Prostate gland (tissue), 2 donors: ENCODE measurements around the gene HTR4. TPM values are rescaled to one million over a fixed set of nuclear protein-coding genes. Genes with fewer than 3 reads are reported as not detected.

ENCODE experiments used
- DNase-seq: peaks from one replicate; pipeline ENCODE4 v3.0.0-alpha.2; 2019; ENCODE audit warnings: low spot score
- H3K27ac ChIP-seq, 2 donors: fragments of 200-600 bp; sonication (generic); 2 replicates each; pipeline ENCODE4 v1.5.1; 2017 to 2019
- H3K27me3 ChIP-seq: fragments of 200-600 bp; sonication (generic); replicated peaks from 2 replicates; pipeline ENCODE4 v1.5.1; 2019; ENCODE audit not compliant: insufficient read depth
- H3K36me3 ChIP-seq, 2 donors: fragments of 200-600 bp; sonication (generic); 1 replicate in 1 of 2; 2 replicates in 1 of 2; pipeline versions ENCODE4 v1.5.1 to v1.8.1; 2017 to 2019
- H3K4me1 ChIP-seq: fragments of 200-600 bp; sonication (generic); replicated peaks from 2 replicates; pipeline ENCODE4 v1.5.1; 2019
- H3K4me3 ChIP-seq, 2 donors: fragments of 200-600 bp; sonication (generic); 2 replicates each; pipeline ENCODE4 v1.5.1; 2017 to 2019
- H3K9me3 ChIP-seq: fragments of 200-600 bp; sonication (generic); 2 replicates; pipeline ENCODE4 v1.5.1; 2017
- POLR2A ChIP-seq: fragments of 450-650 bp; IDR thresholded peaks from one replicate; pipeline ENCODE4 v1.6.1; 2016; ENCODE audit warnings: antibody characterized with exemption, mild to moderate bottlenecking
- POLR2AphosphoS5 ChIP-seq: sonication (generic); formaldehyde crosslinking; IDR thresholded peaks from one replicate; pipeline ENCODE4 v1.6.1; 2017; ENCODE audit warnings: antibody characterized with exemption
- WGBS: methylation state at CpG from one replicate; pipeline ENCODE4 v1.1.5; 2018; 5-methylcytosine and 5-hydroxymethylcytosine counted together
- intact Hi-C: fragments of 100-400 bp; cut with DNase I; formaldehyde crosslinking; loops from one replicate; pipeline ENCODE4 v1.14.2; 2022
- total RNA-seq, 2 donors: library from RNA; depleted of rRNA; stranded (reverse); fragments of >200 nt; gene quantifications; one replicate each; pipeline ENCODE4 v1.1.0, GENCODE V29; 2016
- TF ChIP-seq, protein P1 (sequence below), 4 experiments: fragments of 200-600 bp in 2 of 4; fragments of 450-650 bp in 2 of 4; sonication (generic) in 2 of 4; IDR thresholded peaks; 1 replicate in 3 of 4; 2 replicates in 1 of 4; pipeline ENCODE4 v1.5.1; 2016 to 2019; ENCODE audit warnings: antibody characterized with exemption in 4 of 4, mild to moderate bottlenecking in 2 of 4, moderate library complexity in 2 of 4

Gene HTR4
- total RNA-seq, 2 donors from 2014 or later = 2.1 TPM; not detected in 1

DNA sequence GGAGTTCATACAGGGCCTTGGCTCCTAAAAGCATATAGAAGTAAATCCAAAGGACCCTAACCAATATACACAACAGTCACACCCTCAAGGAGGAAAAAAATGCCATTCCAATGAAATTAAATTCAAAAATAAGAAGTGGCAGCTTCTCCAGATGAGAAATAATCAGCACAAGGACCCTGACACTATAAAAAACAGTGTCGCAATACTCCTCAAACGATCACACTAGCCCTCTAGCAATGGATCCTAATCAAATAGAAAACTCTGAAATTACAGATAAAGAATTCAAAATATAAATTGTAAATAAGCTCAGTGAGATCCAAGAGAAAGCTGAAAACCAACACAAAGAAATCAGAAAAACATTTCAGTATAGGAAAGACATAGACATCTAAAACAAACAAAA lies 33.5 kb upstream of the HTR4 start:
- TF ChIP-seq POLR2A (no peak), POLR2AphosphoS5 (no peak)
- TF ChIP-seq, protein P1, sequence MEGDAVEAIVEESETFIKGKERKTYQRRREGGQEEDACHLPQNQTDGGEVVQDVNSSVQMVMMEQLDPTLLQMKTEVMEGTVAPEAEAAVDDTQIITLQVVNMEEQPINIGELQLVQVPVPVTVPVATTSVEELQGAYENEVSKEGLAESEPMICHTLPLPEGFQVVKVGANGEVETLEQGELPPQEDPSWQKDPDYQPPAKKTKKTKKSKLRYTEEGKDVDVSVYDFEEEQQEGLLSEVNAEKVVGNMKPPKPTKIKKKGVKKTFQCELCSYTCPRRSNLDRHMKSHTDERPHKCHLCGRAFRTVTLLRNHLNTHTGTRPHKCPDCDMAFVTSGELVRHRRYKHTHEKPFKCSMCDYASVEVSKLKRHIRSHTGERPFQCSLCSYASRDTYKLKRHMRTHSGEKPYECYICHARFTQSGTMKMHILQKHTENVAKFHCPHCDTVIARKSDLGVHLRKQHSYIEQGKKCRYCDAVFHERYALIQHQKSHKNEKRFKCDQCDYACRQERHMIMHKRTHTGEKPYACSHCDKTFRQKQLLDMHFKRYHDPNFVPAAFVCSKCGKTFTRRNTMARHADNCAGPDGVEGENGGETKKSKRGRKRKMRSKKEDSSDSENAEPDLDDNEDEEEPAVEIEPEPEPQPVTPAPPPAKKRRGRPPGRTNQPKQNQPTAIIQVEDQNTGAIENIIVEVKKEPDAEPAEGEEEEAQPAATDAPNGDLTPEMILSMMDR (IDR thresholded peaks at IDR 0.05) = no peak
- Histone ChIP-seq H3K4me1 (no peaks in the 10 kb centered on the region), H3K36me3 (no peaks in the 10 kb centered on the region), H3K27me3 (no peaks in the 10 kb centered on the region), H3K4me3 (no peak overlapping the region), H3K9me3 (no peaks in the 10 kb centered on the region), H3K27ac (no peak overlapping the region)
- intact Hi-C loops = no loop called here
- DNase-seq = no peak
- WGBS = 91% methylated on average over 2 of the region's 2 CpGs

DNA sequence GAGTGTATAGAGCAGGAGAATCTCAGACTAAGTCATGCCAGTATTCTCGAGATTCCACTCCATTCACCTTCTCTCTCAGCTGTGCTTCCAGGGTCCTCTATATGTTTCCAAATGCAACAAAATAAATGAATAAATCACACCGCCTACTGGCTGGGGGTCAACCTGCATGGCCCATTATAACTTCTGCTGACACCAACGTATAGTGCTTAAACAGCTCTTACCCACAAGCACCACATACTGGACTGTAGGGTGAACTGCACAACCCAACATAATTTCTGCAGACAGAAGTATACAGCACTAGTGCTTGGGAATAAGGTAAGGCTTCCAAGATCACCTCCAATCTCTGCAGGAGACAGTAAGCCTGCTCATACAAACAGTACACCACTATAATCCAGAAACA lies 33.1 kb upstream of the HTR4 start:
- intact Hi-C loops = no loop called here

DNA sequence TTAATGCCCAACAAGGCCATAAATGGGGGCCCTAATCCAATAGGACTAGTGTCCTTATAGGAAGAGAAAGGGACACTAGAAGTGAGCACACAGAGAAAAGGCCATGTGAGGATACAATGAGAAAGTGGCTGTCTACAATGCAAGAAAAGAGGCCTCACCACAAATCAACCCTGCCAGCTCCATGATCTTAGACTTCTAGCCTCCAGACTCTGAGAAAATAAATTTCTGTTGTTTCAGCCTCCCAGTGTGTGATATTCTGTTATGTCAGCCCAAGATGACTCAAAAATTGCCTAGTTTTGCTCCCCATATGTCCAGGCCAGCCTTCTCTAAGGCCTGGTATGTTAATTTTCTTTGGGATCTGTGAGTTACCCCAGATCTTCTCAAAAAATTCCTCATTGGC lies 32.3 kb upstream of the HTR4 start:
- TF ChIP-seq, protein P1 (IDR thresholded peaks at IDR 0.05) = no peak
- no peak for TF ChIP-seq POLR2AphosphoS5
- no peak for TF ChIP-seq POLR2A
- H3K27ac ChIP-seq = no peak overlapping the region
- intact Hi-C loops = no loop called here
- no peak overlapping the region for H3K4me3 ChIP-seq
- no peaks in the 10 kb centered on the region for H3K27me3 ChIP-seq
- H3K4me1 ChIP-seq = no peaks in the 10 kb centered on the region
- no peaks in the 10 kb centered on the region for H3K36me3 ChIP-seq
- no peaks in the 10 kb centered on the region for H3K9me3 ChIP-seq
- no peak for DNase-seq

More for the DNA sequence above, 33.1 kb upstream of the HTR4 start:
- Histone ChIP-seq H3K4me1 (no peaks in the 10 kb centered on the region), H3K36me3 (no peaks in the 10 kb centered on the region), H3K4me3 (no peak overlapping the region), H3K27ac (no peak overlapping the region), H3K27me3 (no peaks in the 10 kb centered on the region), H3K9me3 (no peaks in the 10 kb centered on the region)
- no peak for TF ChIP-seq POLR2A
- no peak for TF ChIP-seq POLR2AphosphoS5
- TF ChIP-seq, protein P1 (IDR thresholded peaks at IDR 0.05) = no peak
- no peak for DNase-seq
- WGBS = 64% methylated on average over 3 of the region's 3 CpGs

DNA sequence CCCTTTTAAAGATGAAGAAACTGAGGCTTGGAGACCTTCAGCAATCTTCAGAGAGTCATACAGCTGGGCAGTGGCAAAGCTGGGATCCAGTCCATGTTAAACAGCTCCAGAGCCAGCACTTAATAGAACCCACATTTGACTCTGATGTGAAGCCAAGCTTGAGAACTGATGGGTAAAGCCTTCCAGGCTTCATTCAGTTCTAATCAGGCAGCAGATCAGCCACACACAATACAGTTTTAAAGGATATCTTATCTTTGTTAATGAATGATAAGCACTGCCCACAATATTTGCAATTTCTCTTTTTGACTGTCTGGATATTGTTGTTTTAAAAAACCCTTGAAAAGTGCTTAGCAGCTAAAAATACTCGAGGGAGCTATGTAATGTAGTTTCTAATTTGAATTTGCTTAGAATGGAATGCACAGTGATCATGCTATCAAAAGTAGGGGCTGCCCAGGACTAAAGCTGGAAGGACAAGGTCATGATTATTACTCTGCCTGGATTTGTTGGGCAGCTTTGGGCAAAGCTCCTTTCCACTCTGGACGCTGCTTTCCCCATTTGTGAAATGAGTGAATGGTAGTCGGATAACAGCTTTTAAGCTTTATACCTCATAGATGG lies 31.3 kb upstream of the HTR4 start:
- DNase-seq = no peak
- TF ChIP-seq POLR2AphosphoS5 = no peak
- no peak for TF ChIP-seq POLR2A
- TF ChIP-seq, protein P1 (IDR thresholded peaks at IDR 0.05) = no peak
- Histone ChIP-seq H3K9me3 (no peaks in the 10 kb centered on the region), H3K27ac (no peak overlapping the region), H3K36me3 (no peaks in the 10 kb centered on the region), H3K27me3 (no peaks in the 10 kb centered on the region), H3K4me3 (no peak overlapping the region), H3K4me1 (no peaks in the 10 kb centered on the region)
- 43% methylated on average over 3 of the region's 3 CpGs for WGBS
- intact Hi-C loops = no loop called here

DNA sequence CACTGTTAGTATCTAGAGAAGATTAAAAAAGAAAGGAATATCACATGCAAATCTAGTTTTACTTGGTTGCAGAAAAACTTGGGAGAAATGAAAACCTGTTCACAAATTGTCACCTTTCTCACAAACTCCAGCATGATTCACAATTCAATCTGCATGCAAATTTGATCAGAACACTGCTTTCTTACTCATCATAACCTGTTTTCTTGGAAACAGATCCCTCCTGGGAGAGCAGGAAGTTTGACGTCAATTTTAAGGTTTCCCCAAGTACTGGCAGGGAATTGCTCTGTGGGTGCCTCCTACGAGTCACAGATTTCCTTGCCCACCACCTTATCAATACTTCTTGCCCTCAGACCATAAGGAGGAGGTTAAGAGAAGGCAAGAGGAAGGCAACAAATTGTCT lies 30.2 kb upstream of the HTR4 start:
- Histone ChIP-seq H3K9me3 (no peaks in the 10 kb centered on the region), H3K4me1 (no peaks in the 10 kb centered on the region), H3K27me3 (no peaks in the 10 kb centered on the region), H3K27ac (no peak overlapping the region), H3K4me3 (no peak overlapping the region), H3K36me3 (no peaks in the 10 kb centered on the region)
- 43% methylated on average over 2 of the region's 2 CpGs for WGBS
- no peak for DNase-seq
- intact Hi-C loops = no loop called here
- TF ChIP-seq POLR2AphosphoS5 = no peak
- TF ChIP-seq POLR2A = no peak
- TF ChIP-seq, protein P1 (IDR thresholded peaks at IDR 0.05) = no peak
